Large intestine (tissue), 3 donors: ENCODE data around the gene REL. TPM values are rescaled to one million over a fixed set of nuclear protein-coding genes. Genes with fewer than 3 reads are reported as not detected.
"Not testable (repeated sequence)": the region's sequence is repeated elsewhere in the genome, so short reads cannot be mapped to it uniquely, and the experiment has no call there.

ENCODE experiments used
- DNase-seq, 2 donors: peaks; one replicate each; pipeline versions ENCODE4 v3.0.0 to v3.0.0-alpha.2; 2013
- H3K27ac ChIP-seq: one replicate; pipeline ENCODE4 v1.5.1; 2013; ENCODE audit warnings: low read length
- H3K27me3 ChIP-seq: 2 replicates; pipeline ENCODE4 v1.6.1; 2013; ENCODE audit warnings: low read length; ENCODE audit not compliant: control insufficient read depth, insufficient read depth
- H3K36me3 ChIP-seq: 2 replicates; pipeline ENCODE4 v1.6.1; 2013; ENCODE audit warnings: low read length; ENCODE audit not compliant: control insufficient read depth, insufficient read depth
- H3K4me1 ChIP-seq: one replicate; pipeline ENCODE4 v1.6.1; 2013; ENCODE audit warnings: low read length; ENCODE audit not compliant: control insufficient read depth, insufficient read depth
- H3K4me3 ChIP-seq: one replicate; pipeline ENCODE4 v1.5.1; 2013; ENCODE audit warnings: low read length
- H3K9me3 ChIP-seq: one replicate; pipeline ENCODE4 v1.6.1; 2013; ENCODE audit warnings: mild to moderate bottlenecking, low read depth, low read length, moderate library complexity; ENCODE audit not compliant: control insufficient read depth
- WGBS: methylation state at CpG from one replicate; pipeline ENCODE4 v1.1.5; 2013; ENCODE audit warnings: low lambda C conversion rate; ENCODE audit not compliant: insufficient coverage; 5-methylcytosine and 5-hydroxymethylcytosine counted together
- polyA plus RNA-seq: library from polyadenylated mRNA; unstranded; fragments of 120-200 nt; gene quantifications from one replicate; pipeline ENCODE4 v1.2.1, GENCODE V29; 2013

REL gene
- polyA plus RNA-seq, 1 donor = 11.2 TPM

GRCh38 chr2:60885683-60886082 is 4.3 kb downstream of the REL start:
- DNase-seq = peak in 1 of 2 donors; percentile 64
- H3K9me3 ChIP-seq = no peaks in the 10 kb centered on the region
- H3K4me3 ChIP-seq = no peak overlapping the region
- H3K27me3 ChIP-seq = no peaks in the 10 kb centered on the region
- no peaks in the 10 kb centered on the region for H3K36me3 ChIP-seq
- H3K4me1 ChIP-seq = peaks cover 6% of the 10 kb centered on the region
- WGBS = 60% methylated on average over 1 of the region's 2 CpGs
- H3K27ac ChIP-seq = peak overlapping the region; percentile 39

DNA sequence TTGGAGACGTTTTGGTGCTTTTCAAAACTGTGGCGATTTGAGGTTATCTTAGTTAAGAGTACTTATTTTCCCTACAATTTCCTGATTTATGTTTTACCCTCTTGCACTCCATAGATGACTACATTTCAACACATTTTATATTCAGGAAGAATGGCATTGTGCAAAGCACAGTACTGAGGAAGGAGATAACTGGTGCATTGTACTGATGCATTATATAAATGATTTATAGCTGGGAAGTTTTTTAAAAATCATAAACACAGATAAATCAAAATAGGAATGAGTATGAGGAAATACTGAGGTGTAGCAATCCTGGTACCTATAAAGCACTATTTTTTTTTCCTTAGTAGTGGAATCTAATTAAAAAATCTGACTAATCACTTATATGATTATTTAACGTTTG is 5.6 kb downstream of the REL start:
- 33% methylated on average over 1 of the region's 3 CpGs for WGBS
- DNase-seq = peak in 1 of 2 donors; percentile 12
- Histone ChIP-seq H3K4me1 (peaks cover 6% of the 10 kb centered on the region), H3K27me3 (no peaks in the 10 kb centered on the region), H3K27ac (no peak overlapping the region), H3K36me3 (no peaks in the 10 kb centered on the region), H3K9me3 (no peaks in the 10 kb centered on the region), H3K4me3 (no peak overlapping the region)

DNA sequence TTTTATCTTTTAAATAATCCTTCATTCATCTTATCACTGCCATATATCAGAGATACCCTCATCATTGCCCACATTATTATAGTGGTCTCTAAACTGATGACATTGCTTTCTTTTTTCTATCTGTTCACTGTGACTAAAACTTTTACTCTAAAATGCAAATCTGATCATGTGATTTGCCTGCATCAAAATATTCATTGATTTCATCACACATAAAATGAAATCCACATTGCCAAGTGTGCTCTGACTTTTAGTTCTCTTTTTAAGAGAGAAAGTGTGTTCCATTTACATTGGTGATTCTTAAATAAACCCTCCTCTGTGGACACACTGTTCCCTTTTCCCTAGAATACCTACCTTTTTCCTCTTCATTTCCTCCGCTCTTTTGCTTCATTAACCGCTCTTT is 7.5 kb downstream of the REL start:
- no peak for DNase-seq
- H3K27me3 ChIP-seq = no peaks in the 10 kb centered on the region
- no peak overlapping the region for H3K4me3 ChIP-seq
- H3K4me1 ChIP-seq = peaks cover 6% of the 10 kb centered on the region
- H3K36me3 ChIP-seq = peaks cover 4% of the 10 kb centered on the region
- H3K9me3 ChIP-seq = no peaks in the 10 kb centered on the region
- 100% methylated on average over 2 of the region's 2 CpGs for WGBS
- H3K27ac ChIP-seq = no peak overlapping the region

GRCh38 chr2:60889581-60890392 is 8.4 kb downstream of the REL start:
- H3K27ac ChIP-seq, H3K4me1 ChIP-seq, H3K4me3 ChIP-seq, H3K9me3 ChIP-seq, DNase-seq, H3K36me3 ChIP-seq, H3K27me3 ChIP-seq: not testable (repeated sequence)
- WGBS = no CpG with 5 or more reads among the region's 7 CpGs

DNA sequence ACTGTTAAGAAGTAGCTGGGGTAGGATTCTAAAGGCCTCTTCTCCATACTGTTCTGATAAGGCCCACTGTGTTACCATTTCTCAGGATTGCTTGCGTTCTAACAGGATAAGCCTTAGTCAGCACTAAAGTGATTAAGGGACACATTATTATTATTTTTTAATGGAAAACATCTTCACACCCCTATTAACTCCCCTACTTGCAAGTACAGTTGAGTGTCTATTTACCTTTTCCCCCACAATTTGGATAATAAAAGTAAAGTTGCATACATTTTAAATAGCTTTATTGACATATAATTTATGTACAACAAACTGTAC is 9.0 kb downstream of the REL start:
- Histone ChIP-seq H3K4me1 (peaks cover 2% of the 10 kb centered on the region), H3K27ac (no peak overlapping the region), H3K9me3 (no peaks in the 10 kb centered on the region), H3K27me3 (no peaks in the 10 kb centered on the region), H3K4me3 (no peak overlapping the region), H3K36me3 (peaks cover 8% of the 10 kb centered on the region)
- no CpG with 5 or more reads among the region's 1 CpG for WGBS
- DNase-seq = no peak

DNA sequence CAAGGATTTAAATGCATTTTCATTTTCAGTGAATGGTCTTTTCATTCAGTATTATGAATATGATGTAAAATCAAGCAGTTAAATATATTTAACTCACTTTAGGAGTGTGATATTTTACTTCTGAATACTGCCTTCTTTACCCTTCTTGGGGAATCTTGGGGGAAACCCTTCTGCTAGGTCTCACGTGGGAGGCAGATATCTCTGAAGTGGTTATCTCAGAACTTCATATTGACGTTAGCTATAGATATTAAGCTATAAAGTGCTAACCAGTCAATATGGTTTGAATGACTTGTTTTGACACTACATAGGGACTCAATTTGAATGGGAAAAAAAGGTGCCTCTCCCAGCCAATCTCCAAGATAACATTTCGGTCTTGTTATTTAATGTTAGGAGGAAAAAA is 9.8 kb downstream of the REL start:
- Histone ChIP-seq H3K27me3 (no peaks in the 10 kb centered on the region), H3K36me3 (peaks cover 14% of the 10 kb centered on the region), H3K4me3 (no peak overlapping the region), H3K27ac (no peak overlapping the region), H3K9me3 (no peaks in the 10 kb centered on the region), H3K4me1 (no peaks in the 10 kb centered on the region)
- no peak for DNase-seq
- WGBS = no CpG with 5 or more reads among the region's 3 CpGs

- H3K4me1 ChIP-seq = no peaks in the 10 kb centered on the region
- H3K27ac ChIP-seq = no peak overlapping the region
- DNase-seq = no peak
- peaks cover 39% of the 10 kb centered on the region for H3K36me3 ChIP-seq
- no peaks in the 10 kb centered on the region for H3K27me3 ChIP-seq
- H3K4me3 ChIP-seq = no peak overlapping the region
- WGBS = 100% methylated on average over 1 of the region's 1 CpG
- no peaks in the 10 kb centered on the region for H3K9me3 ChIP-seq
Observed at GRCh38 chr2:60898567-60898966, 17.2 kb downstream of the REL start.

GRCh38 chr2:60899230-60899891 is 18.0 kb downstream of the REL start:
- H3K27me3 ChIP-seq = no peaks in the 10 kb centered on the region
- no peak for DNase-seq
- no peak overlapping the region for H3K27ac ChIP-seq
- WGBS = 100% methylated on average over 1 of the region's 6 CpGs
- H3K9me3 ChIP-seq = no peaks in the 10 kb centered on the region
- H3K4me3 ChIP-seq = no peak overlapping the region
- no peaks in the 10 kb centered on the region for H3K4me1 ChIP-seq
- peaks cover 41% of the 10 kb centered on the region for H3K36me3 ChIP-seq

GRCh38 chr2:60899892-60900249 is 18.5 kb downstream of the REL start:
- H3K27me3 ChIP-seq = no peaks in the 10 kb centered on the region
- H3K4me3 ChIP-seq = no peak overlapping the region
- DNase-seq = no peak
- no CpG with 5 or more reads among the region's 1 CpG for WGBS
- no peaks in the 10 kb centered on the region for H3K4me1 ChIP-seq
- H3K36me3 ChIP-seq = peaks cover 45% of the 10 kb centered on the region
- H3K9me3 ChIP-seq = no peaks in the 10 kb centered on the region
- no peak overlapping the region for H3K27ac ChIP-seq

DNA sequence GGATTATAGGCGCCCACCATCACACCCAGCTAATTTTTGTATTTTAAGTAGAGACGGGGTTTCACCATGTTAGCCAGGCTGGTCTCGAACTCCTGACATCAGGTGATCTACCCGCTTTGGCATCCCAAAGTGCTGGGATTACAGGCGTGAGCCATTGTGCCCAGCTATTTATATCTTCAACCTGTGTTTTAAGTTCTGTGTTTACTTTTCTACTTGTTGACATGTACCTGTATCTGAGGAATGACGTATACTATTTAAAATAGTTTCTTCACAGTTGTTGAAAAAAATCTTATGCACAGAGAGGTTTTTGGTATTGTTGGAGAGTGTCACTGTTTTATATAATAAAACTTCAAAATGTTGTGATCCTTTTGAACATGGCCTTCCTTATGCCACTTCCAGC is 19.9 kb downstream of the REL start:
- not testable (repeated sequence) for H3K9me3 ChIP-seq, H3K27me3 ChIP-seq, H3K4me1 ChIP-seq, H3K4me3 ChIP-seq, H3K27ac ChIP-seq, DNase-seq
- WGBS = 100% methylated on average over 1 of the region's 6 CpGs
- peaks cover 41% of the 10 kb centered on the region for H3K36me3 ChIP-seq

DNA sequence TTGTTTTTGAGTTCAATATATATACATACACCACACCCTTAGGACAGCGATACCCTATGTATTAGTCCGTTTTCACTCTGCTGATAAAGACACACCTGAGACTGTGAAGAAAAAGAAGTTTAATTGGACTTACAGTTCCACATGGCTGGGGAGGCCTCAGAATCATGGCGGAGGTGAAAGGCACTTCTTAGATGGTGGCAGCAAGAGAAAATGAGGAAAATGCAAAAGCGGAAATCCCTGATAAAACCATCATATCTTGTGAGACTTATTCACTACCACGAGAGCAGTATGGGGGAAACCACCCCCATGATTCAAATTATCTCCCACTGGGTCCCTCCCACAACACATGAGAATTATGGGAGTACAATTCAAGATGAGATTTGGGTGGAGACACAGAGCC is 24.5 kb downstream of the REL start:
- WGBS = 90% methylated on average over 2 of the region's 5 CpGs
- not testable (repeated sequence) for DNase-seq, H3K4me3 ChIP-seq, H3K4me1 ChIP-seq, H3K27me3 ChIP-seq, H3K9me3 ChIP-seq, H3K27ac ChIP-seq
- peaks cover 30% of the 10 kb centered on the region for H3K36me3 ChIP-seq
